OCI-LY3 (cell line): Measurements from ENCODE around the gene ADARB2.

Experiments used
- H2AFZ ChIP-seq: fragments of 200-600, 300-600 bp; shearing (Covaris generic); 2 replicates; pipeline ENCODE4 v1.6.0; 2014; ENCODE audit warnings: antibody characterized with exemption, low read depth, low read length
- H3K27ac ChIP-seq: fragments of 200-600, 300-600 bp; sonication (generic); 2 replicates; pipeline ENCODE4 v1.5.1; 2014; ENCODE audit warnings: mild to moderate bottlenecking, low read length, moderate library complexity, mixed read lengths
- H3K27me3 ChIP-seq: fragments of 200-600, 300-600 bp; sonication (generic); 2 replicates; pipeline ENCODE4 v1.6.1; 2014; ENCODE audit warnings: low read depth, low read length, mixed read lengths
- H3K36me3 ChIP-seq: fragments of 200-600, 300-600 bp; sonication (generic); replicated peaks from 2 replicates; pipeline ENCODE3; 2014; ENCODE audit warnings: low read depth, low read length, mixed read lengths
- H3K4me1 ChIP-seq: fragments of 300-600, 200-600 bp; sonication (generic); 2 replicates; pipeline ENCODE4 v1.6.1; 2014; ENCODE audit warnings: low read length, mixed read lengths
- H3K4me2 ChIP-seq: fragments of 200-600, 300-600 bp; sonication (generic); 2 replicates; pipeline ENCODE4 v1.6.1; 2014; ENCODE audit warnings: low read length, mixed read lengths
- H3K4me3 ChIP-seq: fragments of 300-600, 200-600 bp; sonication (generic); 2 replicates; pipeline ENCODE4 v1.5.1; 2014; ENCODE audit warnings: antibody characterized with exemption, mild to moderate bottlenecking, low read length, moderate library complexity
- H3K79me2 ChIP-seq: fragments of 300-600, 200-600 bp; shearing (Covaris generic); 2 replicates; pipeline ENCODE4 v1.6.1; 2014; ENCODE audit warnings: mild to moderate bottlenecking, low read length, mixed read lengths
- H3K9ac ChIP-seq: fragments of 300-600, 200-600 bp; shearing (Covaris generic); 2 replicates; pipeline ENCODE4 v1.6.0; 2014; ENCODE audit warnings: mild to moderate bottlenecking, low read length, moderate library complexity
- H3K9me3 ChIP-seq: fragments of 200-600, 300-600 bp; shearing (Covaris generic); 2 replicates; pipeline ENCODE4 v1.6.1; 2014; ENCODE audit warnings: low read length, mixed read lengths; ENCODE audit not compliant: insufficient read depth
- H4K20me1 ChIP-seq: fragments of 200-600, 300-600 bp; sonication (generic); 2 replicates; pipeline ENCODE4 v1.6.1; 2016; ENCODE audit warnings: low read length, mixed read lengths; ENCODE audit not compliant: insufficient read depth
- EZH2phosphoT487 ChIP-seq: fragments of 200-600 bp; shearing (Covaris generic); IDR thresholded peaks from 2 replicates; pipeline ENCODE4 v1.6.1; 2018; ENCODE audit warnings: antibody characterized with exemption, mixed run types, low read depth
- TF ChIP-seq, protein P1 (sequence below): fragments of 200-600, 300-600 bp; sonication (generic); IDR thresholded peaks from 2 replicates; pipeline ENCODE4 v1.5.1; 2014; ENCODE audit warnings: antibody characterized with exemption, low read length, low read depth

Gene ADARB2

DNA sequence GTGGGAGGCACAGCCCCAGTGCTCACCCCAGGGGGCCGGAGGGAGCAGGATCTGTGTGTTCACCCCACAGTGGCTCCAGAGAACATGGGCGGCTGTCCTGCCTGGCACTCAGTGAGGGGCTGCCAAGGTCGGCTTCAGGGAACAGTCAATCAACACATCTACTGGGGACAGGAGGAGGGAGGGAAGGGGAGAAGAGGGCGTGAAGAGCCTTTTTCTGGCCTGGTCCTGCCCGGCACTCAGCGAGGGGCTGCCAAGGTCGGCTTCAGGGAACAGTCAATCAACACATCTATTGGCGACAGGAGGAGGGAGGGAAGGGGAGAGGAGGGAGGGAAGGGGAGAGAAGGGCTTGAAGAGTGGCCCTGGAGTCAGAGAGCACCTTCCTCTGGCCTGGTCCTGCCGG is 184.9 kb downstream of the ADARB2 start:
- Histone ChIP-seq H3K27me3 (no peaks in the 10 kb centered on the region), H3K4me2 (no peak overlapping the region)

DNA sequence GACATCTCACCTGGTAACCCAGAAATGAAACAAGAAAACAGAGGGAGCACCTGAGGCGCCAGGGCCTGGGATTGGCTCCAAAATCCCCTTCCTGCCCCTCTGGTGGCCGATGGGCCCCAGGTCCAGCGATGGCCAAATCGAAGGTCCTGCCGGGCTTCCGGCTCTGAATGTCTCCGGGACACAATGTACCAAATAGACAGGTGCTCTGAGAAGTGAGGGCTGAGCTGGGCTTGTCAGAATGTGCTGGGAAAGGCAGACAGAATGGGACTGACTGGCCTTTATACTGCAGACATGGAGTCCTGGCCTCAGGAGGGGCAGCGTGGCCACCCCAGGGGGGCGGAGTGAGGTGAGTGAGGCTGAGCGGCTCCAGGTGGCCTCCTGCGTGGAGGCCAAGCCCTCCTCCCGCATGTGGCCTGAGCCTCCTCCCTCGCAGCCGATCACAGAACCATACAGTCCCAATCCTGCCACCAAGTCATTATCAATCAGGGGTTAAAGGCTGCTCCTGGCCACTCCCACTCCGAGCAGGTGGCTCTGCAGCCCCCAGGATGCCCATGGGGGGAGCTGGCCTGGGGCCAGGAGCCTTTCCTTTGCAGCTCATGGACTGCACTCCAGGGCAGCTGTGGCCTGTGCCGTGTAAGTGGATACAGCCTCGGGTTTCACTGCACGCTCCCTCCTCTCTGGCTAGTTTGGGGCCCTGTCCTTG is 185.5 kb downstream of the ADARB2 start:
- H3K27me3 ChIP-seq, result no peaks in the 10 kb centered on the region
- H3K4me2 ChIP-seq, result no peak overlapping the region
- H3K27ac ChIP-seq, result no peak overlapping the region
- no peaks in the 10 kb centered on the region for H3K9me3 ChIP-seq
- H2AFZ ChIP-seq, result no peak overlapping the region
- H4K20me1 ChIP-seq, result no peaks in the 10 kb centered on the region
- H3K36me3 ChIP-seq, result no peaks in the 10 kb centered on the region
- no peak overlapping the region for H3K4me3 ChIP-seq
- no peak overlapping the region for H3K9ac ChIP-seq
- TF ChIP-seq EZH2phosphoT487, result no peak
- TF ChIP-seq, protein P1, sequence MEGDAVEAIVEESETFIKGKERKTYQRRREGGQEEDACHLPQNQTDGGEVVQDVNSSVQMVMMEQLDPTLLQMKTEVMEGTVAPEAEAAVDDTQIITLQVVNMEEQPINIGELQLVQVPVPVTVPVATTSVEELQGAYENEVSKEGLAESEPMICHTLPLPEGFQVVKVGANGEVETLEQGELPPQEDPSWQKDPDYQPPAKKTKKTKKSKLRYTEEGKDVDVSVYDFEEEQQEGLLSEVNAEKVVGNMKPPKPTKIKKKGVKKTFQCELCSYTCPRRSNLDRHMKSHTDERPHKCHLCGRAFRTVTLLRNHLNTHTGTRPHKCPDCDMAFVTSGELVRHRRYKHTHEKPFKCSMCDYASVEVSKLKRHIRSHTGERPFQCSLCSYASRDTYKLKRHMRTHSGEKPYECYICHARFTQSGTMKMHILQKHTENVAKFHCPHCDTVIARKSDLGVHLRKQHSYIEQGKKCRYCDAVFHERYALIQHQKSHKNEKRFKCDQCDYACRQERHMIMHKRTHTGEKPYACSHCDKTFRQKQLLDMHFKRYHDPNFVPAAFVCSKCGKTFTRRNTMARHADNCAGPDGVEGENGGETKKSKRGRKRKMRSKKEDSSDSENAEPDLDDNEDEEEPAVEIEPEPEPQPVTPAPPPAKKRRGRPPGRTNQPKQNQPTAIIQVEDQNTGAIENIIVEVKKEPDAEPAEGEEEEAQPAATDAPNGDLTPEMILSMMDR, result no peak
- no peaks in the 10 kb centered on the region for H3K4me1 ChIP-seq
- no peaks in the 10 kb centered on the region for H3K79me2 ChIP-seq

More for the DNA sequence above, 184.9 kb downstream of the ADARB2 start:
- Histone ChIP-seq H3K9ac (no peak overlapping the region), H4K20me1 (no peaks in the 10 kb centered on the region), H3K4me1 (no peaks in the 10 kb centered on the region), H2AFZ (no peak overlapping the region), H3K27ac (no peak overlapping the region), H3K79me2 (no peaks in the 10 kb centered on the region), H3K4me3 (no peak overlapping the region), H3K36me3 (no peaks in the 10 kb centered on the region), H3K9me3 (no peaks in the 10 kb centered on the region)
- no peak for TF ChIP-seq EZH2phosphoT487
- TF ChIP-seq, protein P1, result no peak

DNA sequence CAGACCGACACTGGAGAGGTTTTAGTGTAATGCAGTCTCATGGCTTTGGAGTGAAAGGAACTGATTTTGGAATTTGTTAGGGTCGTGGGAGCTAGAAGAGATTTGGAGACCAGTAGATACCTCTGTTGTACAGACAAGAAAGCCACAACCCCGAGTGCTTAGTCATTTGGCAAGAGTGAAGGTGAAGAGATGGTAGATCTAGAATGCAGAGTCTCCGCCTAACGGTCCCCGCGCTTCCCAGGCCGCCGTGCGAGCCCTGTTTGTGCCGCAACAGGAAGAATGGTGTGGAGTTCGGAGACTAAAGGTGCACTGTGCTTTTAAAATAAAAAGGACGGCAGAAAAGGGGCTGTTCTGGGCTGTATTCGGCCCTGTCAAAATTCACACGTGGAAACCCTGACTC is 186.7 kb downstream of the ADARB2 start:
- no peak overlapping the region for H3K9ac ChIP-seq
- H3K4me3 ChIP-seq, result no peak overlapping the region
- no peaks in the 10 kb centered on the region for H3K36me3 ChIP-seq
- H3K9me3 ChIP-seq, result no peaks in the 10 kb centered on the region
- H3K27me3 ChIP-seq, result no peaks in the 10 kb centered on the region
- TF ChIP-seq, protein P1, result no peak
- no peak for TF ChIP-seq EZH2phosphoT487
- no peaks in the 10 kb centered on the region for H3K79me2 ChIP-seq
- no peak overlapping the region for H3K4me2 ChIP-seq
- H2AFZ ChIP-seq, result no peak overlapping the region
- no peak overlapping the region for H3K27ac ChIP-seq
- H3K4me1 ChIP-seq, result no peaks in the 10 kb centered on the region
- H4K20me1 ChIP-seq, result no peaks in the 10 kb centered on the region

DNA sequence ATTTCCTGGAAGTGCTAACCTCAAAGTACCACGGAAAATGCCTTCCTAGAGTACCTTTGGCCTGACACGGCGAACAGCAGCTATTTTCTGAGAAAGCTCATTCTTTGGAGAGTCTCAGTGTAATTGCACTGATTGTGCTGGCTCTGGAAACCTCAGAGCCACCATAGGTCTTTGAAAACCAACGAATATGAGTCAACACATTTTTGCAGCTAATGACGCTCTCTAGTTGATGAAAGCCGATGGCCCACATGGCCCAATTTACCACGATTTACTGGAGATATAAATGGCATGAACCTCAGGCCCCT is 187.1 kb downstream of the ADARB2 start:
- no peak for TF ChIP-seq EZH2phosphoT487
- TF ChIP-seq, protein P1, result no peak
- no peaks in the 10 kb centered on the region for H3K27me3 ChIP-seq
- no peaks in the 10 kb centered on the region for H3K36me3 ChIP-seq
- no peak overlapping the region for H2AFZ ChIP-seq
- H3K27ac ChIP-seq, result no peak overlapping the region
- no peaks in the 10 kb centered on the region for H3K79me2 ChIP-seq
- no peaks in the 10 kb centered on the region for H4K20me1 ChIP-seq
- no peaks in the 10 kb centered on the region for H3K4me1 ChIP-seq
- no peak overlapping the region for H3K9ac ChIP-seq
- H3K4me3 ChIP-seq, result no peak overlapping the region
- no peak overlapping the region for H3K4me2 ChIP-seq
- H3K9me3 ChIP-seq, result no peaks in the 10 kb centered on the region
